Activated T-cell treated with anti-CD3 and anti-CD28 coated beads for 24 hours (primary cell): ENCODE measurements around the gene SPRED2.
A peak's percentile ranks its signal among the peaks of the same experiment; 100 is the strongest.

ENCODE experiments used
- DNase-seq: peaks from one replicate; pipeline ENCODE4 v3.0.0-alpha.2; 2020; ENCODE audit warnings: low read depth

The SPRED2 gene

GRCh38 chr2:65432227-65433190 is at the start of gene SPRED2:
SPRED2 (minus strand) TSS chr2:65432599; CDS start chr2:65431987, 612 bp downstream.
- peak; percentile 70 for DNase-seq

GRCh38 chr2:65481961-65482360 is 49.6 kb upstream of the SPRED2 start:
- no peak for DNase-seq

GRCh38 chr2:65479524-65479923 is 47.1 kb upstream of the SPRED2 start:
- no peak for DNase-seq

GRCh38 chr2:65478498-65479135 is 46.2 kb upstream of the SPRED2 start:
- no peak for DNase-seq

- no peak for DNase-seq
These were observed 45.2 kb upstream of the SPRED2 start for GRCh38 chr2:65477590-65477989.

- DNase-seq, result no peak
These were observed 44.4 kb upstream of the SPRED2 start for GRCh38 chr2:65476778-65477177.

- no peak for DNase-seq
These were observed 42.6 kb upstream of the SPRED2 start for GRCh38 chr2:65475000-65475399.

- DNase-seq, result no peak
These were observed 40.6 kb upstream of the SPRED2 start for GRCh38 chr2:65473045-65473444.

GRCh38 chr2:65471409-65471808 is 39.0 kb upstream of the SPRED2 start:
- DNase-seq, result no peak

GRCh38 chr2:65466551-65466950 is 34.2 kb upstream of the SPRED2 start:
- no peak for DNase-seq

GRCh38 chr2:65465857-65466256 is 33.5 kb upstream of the SPRED2 start:
- no peak for DNase-seq

GRCh38 chr2:65465124-65465523 is 32.7 kb upstream of the SPRED2 start:
- DNase-seq, result no peak

- DNase-seq, result no peak
These were observed 32.2 kb upstream of the SPRED2 start for GRCh38 chr2:65464604-65465003.

GRCh38 chr2:65458999-65459398 is 26.6 kb upstream of the SPRED2 start:
- DNase-seq, result no peak

GRCh38 chr2:65456886-65457285 is 24.5 kb upstream of the SPRED2 start:
- DNase-seq, result no peak

GRCh38 chr2:65456064-65456463 is 23.7 kb upstream of the SPRED2 start:
- no peak for DNase-seq

GRCh38 chr2:65453916-65454315 is 21.5 kb upstream of the SPRED2 start:
- no peak for DNase-seq

GRCh38 chr2:65452150-65452895 is 19.9 kb upstream of the SPRED2 start:
- DNase-seq, result no peak

- no peak for DNase-seq
These were observed 18.4 kb upstream of the SPRED2 start for GRCh38 chr2:65450810-65451209.

- DNase-seq, result no peak
These were observed 18.0 kb upstream of the SPRED2 start for GRCh38 chr2:65450393-65450792.

GRCh38 chr2:65443509-65444186 is 11.2 kb upstream of the SPRED2 start:
- no peak for DNase-seq

- DNase-seq, result no peak
These were observed 10.1 kb upstream of the SPRED2 start for GRCh38 chr2:65442420-65443020.
